ENCODE measurements around the gene CPNE2.

CPNE2 gene

GRCh38 chr16:57127037-57127763 is 34.8 kb downstream of the CPNE2 start:
- DNase-seq, result no peak

- no peak for DNase-seq
Measured at GRCh38 chr16:57127836-57128235, 35.5 kb downstream of the CPNE2 start.

DNA sequence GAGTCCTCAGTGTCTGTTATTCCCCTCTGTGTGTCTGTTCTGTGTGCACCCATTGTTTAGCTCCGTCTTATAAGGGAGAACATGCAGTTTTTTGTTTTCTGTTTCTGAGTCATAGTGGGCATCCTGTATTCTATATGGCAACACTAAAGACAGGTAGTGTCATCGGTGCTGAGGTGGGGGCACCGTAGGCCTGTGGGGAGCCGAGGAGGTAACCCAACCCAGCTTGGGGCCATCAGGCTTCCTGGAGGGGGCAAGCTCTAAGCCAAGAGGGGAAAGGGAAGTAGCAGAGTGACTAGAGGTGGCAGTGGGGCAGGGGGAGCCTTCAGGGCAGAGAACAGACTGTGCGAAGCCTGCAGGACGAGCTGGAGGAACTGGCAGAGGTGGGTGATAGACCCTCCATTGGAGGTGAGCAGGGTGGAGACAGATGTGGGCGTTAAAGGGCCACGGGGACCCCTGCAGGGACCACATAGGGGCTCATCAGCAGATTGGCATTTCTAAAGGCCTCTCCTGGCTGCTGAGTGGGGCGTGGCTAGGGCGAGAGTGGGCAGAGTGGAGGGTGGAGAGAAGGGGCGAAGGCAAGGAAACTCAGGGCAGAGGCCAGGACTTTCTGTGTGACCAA is 36.5 kb downstream of the CPNE2 start:
- no peak for DNase-seq

DNA sequence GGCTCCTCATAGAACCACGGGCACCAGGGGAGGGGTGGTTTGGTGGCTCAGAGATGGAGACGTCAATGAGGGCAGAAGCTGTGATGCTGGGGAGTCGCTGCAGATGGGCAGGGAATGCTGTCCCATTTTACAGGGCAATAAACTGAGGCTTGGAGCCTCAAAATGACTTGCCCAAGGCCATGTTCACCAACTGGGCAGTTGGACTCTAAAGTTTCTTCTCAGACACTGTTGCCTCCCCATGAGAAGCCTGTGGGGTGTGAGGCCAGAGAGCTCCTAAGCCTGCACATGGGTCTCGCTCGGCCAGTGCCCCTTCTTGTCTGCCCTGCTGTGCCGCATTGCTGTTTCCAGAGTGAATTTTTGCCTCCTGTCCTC is 38.6 kb downstream of the CPNE2 start:
- no peak for DNase-seq

DNA sequence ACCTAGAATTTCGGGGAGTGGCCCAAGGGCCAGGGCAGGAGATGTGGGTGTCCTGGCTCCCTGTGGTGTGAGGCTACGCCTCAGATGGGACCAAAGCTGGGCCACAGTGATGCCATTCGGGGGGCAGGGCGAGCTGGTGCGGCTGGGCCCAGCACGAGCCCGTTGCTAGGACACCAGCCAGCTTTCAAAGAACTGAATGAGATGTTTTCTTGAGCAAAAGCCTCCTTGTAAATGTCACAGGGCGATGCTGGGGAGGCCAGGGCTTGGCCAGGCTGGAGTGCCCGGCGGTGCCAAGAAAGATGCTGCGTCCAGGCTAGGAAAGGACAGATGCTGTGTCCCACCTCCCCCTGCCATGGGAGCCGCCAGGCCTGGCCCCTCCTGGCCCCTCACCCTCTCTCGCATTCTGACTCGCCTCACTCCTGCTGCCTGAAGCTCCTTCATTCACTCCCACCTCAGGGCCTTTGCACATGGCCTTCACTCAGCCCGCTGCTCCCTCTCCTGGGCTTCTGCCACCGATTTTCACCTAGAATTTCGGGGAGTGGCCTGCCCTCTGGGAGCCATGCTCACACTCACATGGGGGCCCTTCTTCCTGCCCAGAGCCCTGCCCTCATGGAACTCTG is 39.1 kb downstream of the CPNE2 start:
- DNase-seq, result no peak

DNA sequence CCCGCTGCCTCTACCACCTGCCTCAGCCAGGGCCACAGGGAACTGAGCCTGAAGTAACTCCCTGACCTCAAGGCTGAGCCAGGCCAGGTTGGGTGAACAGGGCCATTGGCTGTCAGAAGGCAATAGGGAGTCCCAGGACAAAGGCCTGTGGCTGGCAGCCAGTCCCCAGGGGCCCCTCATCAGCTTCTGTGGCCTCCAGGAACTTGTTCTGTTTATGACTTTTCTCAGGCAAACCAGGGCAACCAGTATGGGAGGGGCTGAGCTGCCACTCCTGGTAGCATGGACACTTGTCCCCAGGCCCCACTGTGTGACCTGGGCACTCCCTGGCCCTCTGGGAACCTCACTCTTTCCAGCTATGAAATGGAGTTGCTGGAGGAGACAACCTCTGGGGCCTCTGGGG is 40.1 kb downstream of the CPNE2 start:
- no peak for DNase-seq

DNA sequence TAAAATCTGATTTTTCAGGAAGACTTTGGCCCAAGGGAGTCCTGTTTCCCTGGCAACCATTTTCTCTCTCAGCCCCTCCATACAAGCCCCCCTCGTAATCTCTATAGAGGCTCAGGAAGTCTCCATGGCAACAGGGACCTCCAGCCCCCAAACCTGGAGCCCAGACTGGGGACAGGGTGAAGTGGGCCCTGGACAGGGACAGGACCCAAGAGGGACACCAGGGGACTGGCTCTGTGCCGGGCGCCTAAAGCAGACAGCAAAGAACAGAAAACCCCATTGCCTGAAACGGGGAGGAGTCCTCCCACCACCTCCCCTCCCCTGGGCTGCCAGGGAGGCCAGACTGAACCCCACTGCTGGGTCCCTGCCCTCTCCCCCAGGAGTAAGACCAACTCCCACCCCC is 40.6 kb downstream of the CPNE2 start:
- no peak for DNase-seq

GRCh38 chr16:57133886-57134285 is 41.5 kb downstream of the CPNE2 start:
- no peak for DNase-seq

GRCh38 chr16:57134982-57135381 is 42.6 kb downstream of the CPNE2 start:
- no peak for DNase-seq

- no peak for DNase-seq
Measured at GRCh38 chr16:57137043-57137442, 44.7 kb downstream of the CPNE2 start.

- no peak for DNase-seq
Measured at GRCh38 chr16:57137566-57138273, 45.3 kb downstream of the CPNE2 start.

GRCh38 chr16:57138281-57138935 is 46.0 kb downstream of the CPNE2 start:
- DNase-seq, result no peak

GRCh38 chr16:57140931-57141668 is 48.7 kb downstream of the CPNE2 start:
- DNase-seq, result peak; percentile 14

DNA sequence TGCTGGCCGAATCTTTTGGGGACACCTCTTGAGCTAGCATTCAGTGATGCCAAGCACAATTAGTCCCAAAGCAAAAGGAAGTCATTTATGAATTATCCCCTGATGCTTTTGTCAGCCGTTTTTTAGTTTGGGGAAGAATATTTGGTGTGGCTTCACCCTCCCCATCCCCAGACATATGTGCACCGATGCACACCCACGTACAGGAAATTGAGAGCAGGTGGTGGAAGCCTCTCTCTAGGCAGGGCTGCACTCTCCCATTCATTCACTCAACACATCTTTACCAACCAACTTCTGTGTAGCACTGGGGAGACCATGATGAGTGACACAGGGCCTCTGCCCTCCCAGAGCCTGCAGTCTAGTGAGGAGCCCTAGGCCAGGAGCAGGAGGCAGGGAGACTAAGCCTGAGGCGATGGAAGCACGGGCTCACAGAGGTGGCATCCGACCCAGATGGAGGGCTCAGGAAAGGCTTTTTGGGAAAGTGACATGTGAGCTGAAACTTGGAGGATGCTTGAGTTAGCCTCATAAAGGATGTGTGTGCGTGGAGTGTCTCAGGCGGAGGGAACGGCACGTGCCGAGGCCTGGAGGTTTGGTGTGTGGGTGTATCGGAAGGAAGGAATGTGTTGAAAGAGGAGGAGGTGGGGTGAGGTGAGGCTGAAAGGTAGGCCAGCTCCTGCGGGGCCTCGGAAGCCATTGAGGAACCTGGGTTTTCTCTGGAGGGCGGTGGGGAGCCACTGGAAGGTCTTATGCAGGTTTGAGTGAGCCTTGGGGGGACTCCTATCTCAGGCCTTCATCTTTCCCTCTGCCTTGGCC is 49.6 kb downstream of the CPNE2 start:
- DNase-seq, result no peak

DNA sequence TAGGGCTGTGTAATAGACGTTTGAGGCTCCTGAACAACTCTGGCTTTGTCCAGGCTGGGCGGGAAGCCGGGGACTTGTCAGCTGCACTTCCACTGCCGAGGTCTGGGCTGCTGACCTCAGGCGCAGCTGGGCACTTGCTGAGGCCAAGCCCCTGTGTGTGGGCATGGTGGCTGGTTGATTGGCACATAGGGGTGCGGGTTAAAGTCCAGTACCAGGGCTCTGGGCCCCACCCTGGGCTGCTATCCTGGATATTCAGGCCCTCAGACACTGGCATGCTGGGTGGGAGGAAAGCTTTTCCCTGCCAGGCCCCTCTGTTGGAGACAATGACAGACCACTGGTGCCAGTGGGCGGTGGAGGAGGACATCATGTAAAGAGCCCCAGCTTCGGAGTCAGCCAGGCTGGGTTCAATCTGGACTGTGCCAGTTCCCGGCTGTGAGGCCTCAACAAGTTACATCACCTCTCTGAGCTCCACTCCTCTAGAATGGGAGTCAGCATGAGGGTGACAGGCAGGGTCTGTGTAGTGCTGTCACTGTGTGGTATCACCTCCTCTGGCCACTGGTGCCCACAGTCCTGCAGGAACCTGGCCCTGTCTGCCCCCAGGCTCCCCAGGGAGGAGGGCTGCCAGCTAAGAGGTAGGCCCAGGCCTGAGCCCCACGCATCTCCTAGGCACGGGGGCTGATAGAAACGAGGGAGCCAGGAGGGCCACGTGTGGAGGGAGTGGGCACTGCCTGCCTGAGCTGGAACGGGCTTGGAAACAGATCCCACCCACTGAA is 51.0 kb downstream of the CPNE2 start:
- DNase-seq, result no peak

GRCh38 chr16:57144027-57144426 is 51.6 kb downstream of the CPNE2 start:
- no peak for DNase-seq

DNA sequence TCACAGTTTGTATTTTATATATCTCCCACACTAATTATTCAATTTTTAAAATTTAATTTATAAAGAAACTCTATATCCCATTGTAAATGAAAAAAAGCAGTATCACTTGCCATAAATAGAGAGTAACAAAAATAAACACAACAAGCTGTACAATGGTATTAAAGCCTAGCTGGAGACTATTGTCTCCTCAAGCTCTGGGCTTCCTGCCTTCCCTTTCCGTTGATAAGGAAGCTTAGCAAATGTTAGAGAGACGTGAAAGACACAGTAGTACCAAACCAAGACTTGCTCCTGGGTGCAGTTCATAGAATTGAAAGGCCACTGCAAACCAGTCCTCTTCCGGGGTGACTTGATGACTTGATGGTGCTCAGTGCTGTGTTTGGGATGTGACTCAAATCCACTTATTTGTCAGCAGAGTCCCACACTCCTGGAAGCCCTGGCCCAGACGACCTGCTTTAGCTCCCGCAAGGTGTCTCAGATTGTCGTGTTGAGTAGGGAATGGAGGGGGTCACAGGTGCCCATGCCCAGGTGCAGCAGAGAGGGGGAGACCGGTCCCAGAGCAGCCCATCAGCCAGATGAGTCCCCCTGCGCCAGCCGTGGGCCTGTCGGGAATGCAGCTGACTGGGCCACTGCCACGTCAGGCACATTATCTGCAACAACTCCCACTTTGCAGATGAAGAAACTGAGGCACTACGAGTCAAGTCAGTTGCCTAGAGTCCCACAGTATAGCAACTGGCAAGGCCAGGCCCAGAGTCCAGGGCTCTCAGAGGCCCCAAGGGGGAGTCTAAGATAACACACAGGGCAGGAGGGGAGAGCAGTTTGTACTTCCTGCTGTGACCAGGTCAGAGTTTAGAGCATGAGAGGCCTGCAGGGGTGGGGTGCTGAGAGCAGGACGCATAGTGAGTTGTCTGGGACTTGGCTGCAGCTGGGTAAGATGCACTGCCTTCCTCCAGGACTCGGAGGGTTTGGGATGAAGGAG is 53.0 kb downstream of the CPNE2 start:
- DNase-seq, result no peak

- no peak for DNase-seq
Measured at GRCh38 chr16:57146040-57146647, 53.8 kb downstream of the CPNE2 start.

- DNase-seq, result peak; percentile 17
Measured at GRCh38 chr16:57146735-57147134, 54.4 kb downstream of the CPNE2 start.

Data from hematopoietic multipotent progenitor cell treated with erythropoietin and hydrocortisone succinate and interleukin-3 and kit ligand, for 8 days (in vitro differentiated cells).